ENCODE measurements around the gene SHOC1. TPM values are rescaled to one million over a fixed set of nuclear protein-coding genes. Genes with fewer than 3 reads are reported as not detected.
"Not testable (repeated sequence)": the region's sequence is repeated elsewhere in the genome, so short reads cannot be mapped to it uniquely, and the experiment has no call there.

The SHOC1 gene
- total and polyA plus RNA-seq, 2 donors (not counting 1 experiment from before 2014, with no cell fraction given): under 0.01 to 0.02 TPM

- no peak overlapping the region for H3K4me3 ChIP-seq (replicated peaks in 1 of 4; ENCODE audit: control extremely low read depth in 1 of 4, insufficient read depth in 1 of 4, low read depth in 3 of 4, low read length in 4 of 4)
- no peak overlapping the region for H3K27ac ChIP-seq (ENCODE audit: insufficient read depth, low read length)
- H3K9ac ChIP-seq (ENCODE audit: insufficient read depth, low read length): no peak overlapping the region
- DNase-seq (ENCODE audit: low read depth in 2 of 2): no peak
- H3K4me2 ChIP-seq (ENCODE audit: extremely low read depth, insufficient read depth, low read length): no peak overlapping the region
- H3K79me2 ChIP-seq (ENCODE audit: control insufficient read depth, insufficient read depth, low read length): no peaks in the 10 kb centered on the region
- H3K9me3 ChIP-seq (ENCODE audit: control insufficient read depth, insufficient read depth, low read depth, low read length): no peaks in the 10 kb centered on the region
- no peak for TF ChIP-seq CTCF (conservative IDR thresholded peaks at IDR 0.05 in 1 of 2, IDR thresholded peaks at IDR 0.05 in 1 of 2; ENCODE audit: low read depth in 1 of 2, low read length in 2 of 2)
- TF ChIP-seq EZH2 (IDR thresholded peaks at IDR 0.05; ENCODE audit: low read length, missing control alignments): no peak
- no peak overlapping the region for H2AFZ ChIP-seq (ENCODE audit: low read length)
- no peaks in the 10 kb centered on the region for H3K27me3 ChIP-seq (ENCODE audit: control insufficient read depth, insufficient read depth, low read length)
- H3K4me1 ChIP-seq (ENCODE audit: control insufficient read depth, extremely low read depth, insufficient read depth, low read length): no peaks in the 10 kb centered on the region
- H3K36me3 ChIP-seq (ENCODE audit: control insufficient read depth, insufficient read depth, low read length): no peaks in the 10 kb centered on the region
- no peaks in the 10 kb centered on the region for H4K20me1 ChIP-seq (ENCODE audit: control insufficient read depth, extremely low read depth, insufficient read depth, low read length)
Measured at GRCh38 chr9:111795557-111795839, 761 bp upstream of the SHOC1 start.

GRCh38 chr9:111791821-111792220 lies 2.9 kb downstream of the SHOC1 start:
- not testable (repeated sequence) for H3K36me3 ChIP-seq (ENCODE audit: control insufficient read depth, insufficient read depth, low read length); H3K4me3 ChIP-seq (replicated peaks in 1 of 4; ENCODE audit: control extremely low read depth in 1 of 4, insufficient read depth in 1 of 4, low read depth in 3 of 4, low read length in 4 of 4); H3K4me1 ChIP-seq (ENCODE audit: control insufficient read depth, extremely low read depth, insufficient read depth, low read length); H3K27me3 ChIP-seq (ENCODE audit: control insufficient read depth, insufficient read depth, low read length); H3K4me2 ChIP-seq (ENCODE audit: extremely low read depth, insufficient read depth, low read length); H3K79me2 ChIP-seq (ENCODE audit: control insufficient read depth, insufficient read depth, low read length); H3K9me3 ChIP-seq (ENCODE audit: control insufficient read depth, insufficient read depth, low read depth, low read length); H3K9ac ChIP-seq (ENCODE audit: insufficient read depth, low read length); H4K20me1 ChIP-seq (ENCODE audit: control insufficient read depth, extremely low read depth, insufficient read depth, low read length); H3K27ac ChIP-seq (ENCODE audit: insufficient read depth, low read length); H2AFZ ChIP-seq (ENCODE audit: low read length); DNase-seq (ENCODE audit: low read depth in 2 of 2)

DNA sequence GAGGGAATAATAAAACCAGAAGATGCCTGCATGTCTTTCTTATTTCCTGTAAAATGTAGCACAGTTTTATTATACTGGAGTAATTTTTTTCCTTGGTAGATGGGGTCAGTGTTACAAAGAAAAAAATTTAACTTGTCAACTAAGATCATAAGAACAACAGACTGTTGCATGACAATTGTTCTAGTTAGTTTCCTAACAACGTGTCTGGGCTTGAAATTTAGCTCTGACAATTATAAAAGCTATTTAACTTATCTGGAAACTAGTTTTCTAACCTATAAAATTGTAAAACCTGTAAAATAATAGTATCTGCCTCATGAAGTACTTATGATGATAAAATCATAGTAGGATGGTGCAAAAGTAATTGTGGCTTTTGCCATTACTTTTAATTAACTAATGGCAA lies 4.9 kb downstream of the SHOC1 start:
- TF ChIP-seq EZH2 (IDR thresholded peaks at IDR 0.05; ENCODE audit: low read length, missing control alignments) (no peak), CTCF (conservative IDR thresholded peaks at IDR 0.05 in 1 of 2, IDR thresholded peaks at IDR 0.05 in 1 of 2; ENCODE audit: low read depth in 1 of 2, low read length in 2 of 2) (no peak)
- no peak overlapping the region for H2AFZ ChIP-seq (ENCODE audit: low read length)
- no peak overlapping the region for H3K4me2 ChIP-seq (ENCODE audit: extremely low read depth, insufficient read depth, low read length)
- H3K4me3 ChIP-seq (replicated peaks in 1 of 4; ENCODE audit: control extremely low read depth in 1 of 4, insufficient read depth in 1 of 4, low read depth in 3 of 4, low read length in 4 of 4): no peak overlapping the region
- no peaks in the 10 kb centered on the region for H3K9me3 ChIP-seq (ENCODE audit: control insufficient read depth, insufficient read depth, low read depth, low read length)
- H4K20me1 ChIP-seq (ENCODE audit: control insufficient read depth, extremely low read depth, insufficient read depth, low read length): no peaks in the 10 kb centered on the region
- H3K9ac ChIP-seq (ENCODE audit: insufficient read depth, low read length): no peak overlapping the region
- H3K27me3 ChIP-seq (ENCODE audit: control insufficient read depth, insufficient read depth, low read length): no peaks in the 10 kb centered on the region
- no peak overlapping the region for H3K27ac ChIP-seq (ENCODE audit: insufficient read depth, low read length)
- no peak for DNase-seq (ENCODE audit: low read depth in 2 of 2)
- no peaks in the 10 kb centered on the region for H3K4me1 ChIP-seq (ENCODE audit: control insufficient read depth, extremely low read depth, insufficient read depth, low read length)
- H3K36me3 ChIP-seq (ENCODE audit: control insufficient read depth, insufficient read depth, low read length): no peaks in the 10 kb centered on the region
- H3K79me2 ChIP-seq (ENCODE audit: control insufficient read depth, insufficient read depth, low read length): no peaks in the 10 kb centered on the region

- no peak overlapping the region for H3K9ac ChIP-seq (ENCODE audit: insufficient read depth, low read length)
Measured at GRCh38 chr9:111783857-111784256, 10.9 kb downstream of the SHOC1 start.

More at GRCh38 chr9:111783857-111784256, 10.9 kb downstream of the SHOC1 start:
- Histone ChIP-seq H4K20me1 (ENCODE audit: control insufficient read depth, extremely low read depth, insufficient read depth, low read length) (no peaks in the 10 kb centered on the region), H3K36me3 (ENCODE audit: control insufficient read depth, insufficient read depth, low read length) (no peaks in the 10 kb centered on the region), H3K27me3 (ENCODE audit: control insufficient read depth, insufficient read depth, low read length) (no peaks in the 10 kb centered on the region), H3K9me3 (ENCODE audit: control insufficient read depth, insufficient read depth, low read depth, low read length) (no peaks in the 10 kb centered on the region), H3K27ac (ENCODE audit: insufficient read depth, low read length) (no peak overlapping the region), H3K4me3 (replicated peaks in 1 of 4; ENCODE audit: control extremely low read depth in 1 of 4, insufficient read depth in 1 of 4, low read depth in 3 of 4, low read length in 4 of 4) (no peak overlapping the region), H2AFZ (ENCODE audit: low read length) (no peak overlapping the region), H3K4me2 (ENCODE audit: extremely low read depth, insufficient read depth, low read length) (no peak overlapping the region), H3K79me2 (ENCODE audit: control insufficient read depth, insufficient read depth, low read length) (no peaks in the 10 kb centered on the region), H3K4me1 (ENCODE audit: control insufficient read depth, extremely low read depth, insufficient read depth, low read length) (no peaks in the 10 kb centered on the region)
- TF ChIP-seq EZH2 (IDR thresholded peaks at IDR 0.05; ENCODE audit: low read length, missing control alignments): no peak
- TF ChIP-seq CTCF (conservative IDR thresholded peaks at IDR 0.05 in 1 of 2, IDR thresholded peaks at IDR 0.05 in 1 of 2; ENCODE audit: low read depth in 1 of 2, low read length in 2 of 2): no peak
- DNase-seq (ENCODE audit: low read depth in 2 of 2): no peak
